SIG-M5 (cell line): ENCODE results near the gene GPATCH11.

Experiments used
- DNase-seq: peaks from one replicate; lab custom pipeline; 2025; lab: John Stamatoyannopoulos, UW

GPATCH11 gene

DNA sequence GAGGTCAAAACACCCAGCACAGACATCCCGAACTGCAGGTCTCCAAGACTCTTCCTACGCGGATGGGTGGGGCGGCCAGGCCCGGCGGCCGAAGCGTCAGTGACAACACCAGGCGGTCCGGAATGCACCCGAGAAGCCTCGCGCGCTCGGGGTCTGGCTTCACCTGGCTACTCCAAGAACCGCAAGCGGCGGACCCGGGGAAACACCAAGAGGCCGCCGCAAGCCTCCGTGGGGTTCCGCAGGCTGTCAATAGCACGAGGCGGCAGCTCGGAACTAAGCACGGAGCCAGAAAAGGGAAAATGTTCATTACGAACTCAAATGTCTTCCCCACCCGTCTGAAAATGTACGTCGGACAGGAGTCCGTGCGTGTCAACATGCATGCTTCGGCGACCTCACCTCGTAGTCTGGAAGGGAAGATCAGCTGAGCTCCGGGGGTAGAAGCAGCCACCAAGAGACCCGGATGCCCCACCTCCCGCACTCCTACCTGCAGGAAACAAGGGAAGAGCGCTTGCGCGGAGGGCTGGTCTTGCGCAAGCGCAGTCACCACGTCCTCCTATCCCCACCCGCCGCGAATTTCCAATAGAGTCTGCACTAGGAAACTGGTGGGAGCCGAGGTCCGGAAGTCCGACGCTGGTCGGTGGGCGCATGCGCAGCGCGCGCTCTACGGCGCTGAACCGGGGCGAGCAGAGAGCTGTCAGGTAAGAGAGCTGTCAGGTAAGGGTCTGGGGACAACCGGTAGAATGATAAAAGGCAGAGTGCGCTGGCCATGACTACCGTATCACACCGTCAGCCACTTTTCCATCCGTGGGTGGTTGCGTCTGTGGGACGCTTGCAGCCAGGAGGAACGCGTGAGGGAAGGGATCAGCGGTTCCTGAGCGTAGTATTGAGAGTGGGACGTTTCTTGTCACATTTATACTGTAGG lies at the start of gene GPATCH11, which contains the start of gene HEATR5B:
TSS of gene GPATCH11 (plus strand) at position 646 of the 922 bp plus-strand sequence. CDS start 3,864 bp downstream, outside the sequence.
TSS of gene HEATR5B (minus strand) at position 500 of the 922 bp plus-strand sequence. CDS start 958 bp downstream, outside the sequence.
- DNase-seq: peak; percentile 77

DNA sequence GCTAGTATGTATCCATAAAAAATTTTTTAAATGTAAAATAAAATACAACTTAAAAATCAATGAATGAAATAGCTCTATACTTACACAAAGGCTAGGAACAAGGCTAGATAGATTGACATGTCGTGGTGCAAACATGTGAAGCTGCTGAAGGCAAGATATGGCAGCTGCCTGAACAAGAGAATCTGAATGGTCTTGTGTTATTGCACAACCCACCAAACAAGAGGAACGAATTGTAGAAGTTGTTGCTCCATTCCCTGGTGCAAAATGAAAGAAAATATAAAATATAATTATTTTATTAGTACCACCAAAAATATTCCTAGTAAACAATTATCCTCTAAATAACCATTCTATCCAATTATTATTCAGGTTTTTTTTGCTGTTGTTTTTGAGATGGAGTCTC lies 46.5 kb upstream of the GPATCH11 start:
- no peak for DNase-seq

GRCh38 chr2:37039580-37039979 lies 44.7 kb upstream of the GPATCH11 start:
- DNase-seq: no peak

DNA sequence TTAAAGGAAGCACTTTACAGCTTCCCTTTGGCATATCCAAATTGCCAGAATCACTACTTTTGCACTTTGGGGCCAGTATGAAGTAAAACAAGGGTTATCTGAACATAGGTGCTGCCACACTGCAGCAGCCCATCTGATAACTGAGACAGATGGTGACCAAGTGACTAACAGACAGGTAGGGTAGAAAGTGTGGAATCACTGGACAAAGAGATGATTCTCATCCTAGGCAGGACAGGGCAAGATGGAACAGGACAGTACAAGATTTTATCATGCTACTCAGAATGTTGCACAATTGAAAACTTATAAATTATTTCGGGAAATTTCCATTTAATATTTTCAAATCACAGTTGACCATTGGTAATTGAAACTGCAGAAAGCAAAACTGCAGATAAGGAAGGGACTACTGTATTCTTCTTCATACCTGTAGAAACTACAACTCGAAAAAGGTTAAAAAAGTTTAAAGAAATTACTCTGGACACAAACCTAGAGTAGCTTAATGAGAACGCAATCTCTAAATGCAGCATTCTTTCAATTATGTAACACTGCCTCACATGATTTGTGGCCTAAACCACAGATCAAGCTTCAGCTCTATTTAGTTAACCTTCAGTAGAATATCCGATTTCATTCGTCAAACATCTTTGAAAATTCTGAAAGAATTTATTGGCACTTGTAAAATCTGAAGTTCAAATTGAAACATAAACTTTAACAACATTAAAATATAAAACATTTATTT lies 31.6 kb upstream of the GPATCH11 start:
- no peak for DNase-seq

DNA sequence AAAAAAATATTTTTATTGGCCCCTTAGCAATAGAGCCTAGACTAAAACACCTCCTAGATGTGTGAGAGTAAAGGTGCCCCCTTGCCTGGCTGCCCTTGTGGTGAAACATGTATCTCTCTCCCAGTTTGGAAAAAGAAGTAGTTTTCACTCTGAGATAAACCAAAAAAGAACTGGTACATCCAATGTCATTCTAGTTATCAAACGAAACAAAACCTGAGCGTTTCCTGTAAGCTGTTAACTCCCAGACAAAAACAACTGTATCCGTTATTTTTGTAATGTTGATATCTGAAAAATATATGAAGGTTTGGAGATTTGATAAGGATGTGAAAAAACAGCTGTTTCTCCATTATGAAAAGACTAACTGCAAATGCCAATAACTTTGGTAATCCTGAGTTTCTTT lies 24.5 kb upstream of the GPATCH11 start:
- no peak for DNase-seq

DNA sequence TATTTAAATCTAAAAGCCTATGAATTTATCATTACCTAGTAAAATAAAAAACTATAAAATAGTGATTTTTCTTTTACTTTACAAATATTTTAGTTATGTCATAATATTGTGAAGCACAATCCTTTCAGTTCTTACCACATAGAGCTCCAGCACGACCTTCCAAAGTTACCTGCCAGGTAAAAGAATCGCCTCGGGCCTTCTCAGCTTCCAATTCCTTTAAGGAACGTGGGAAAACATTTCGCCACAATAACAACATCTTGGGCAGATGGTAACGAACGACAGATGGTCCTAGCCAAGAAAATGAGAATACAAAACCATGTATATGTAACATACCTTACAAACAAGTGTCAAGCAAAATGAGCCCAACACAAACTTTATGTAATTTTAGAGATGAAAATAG lies 23.9 kb upstream of the GPATCH11 start:
- DNase-seq: no peak

GRCh38 chr2:37061013-37061711 lies 23.2 kb upstream of the GPATCH11 start:
- DNase-seq: no peak

GRCh38 chr2:37061776-37062175 lies 22.5 kb upstream of the GPATCH11 start:
- no peak for DNase-seq

DNA sequence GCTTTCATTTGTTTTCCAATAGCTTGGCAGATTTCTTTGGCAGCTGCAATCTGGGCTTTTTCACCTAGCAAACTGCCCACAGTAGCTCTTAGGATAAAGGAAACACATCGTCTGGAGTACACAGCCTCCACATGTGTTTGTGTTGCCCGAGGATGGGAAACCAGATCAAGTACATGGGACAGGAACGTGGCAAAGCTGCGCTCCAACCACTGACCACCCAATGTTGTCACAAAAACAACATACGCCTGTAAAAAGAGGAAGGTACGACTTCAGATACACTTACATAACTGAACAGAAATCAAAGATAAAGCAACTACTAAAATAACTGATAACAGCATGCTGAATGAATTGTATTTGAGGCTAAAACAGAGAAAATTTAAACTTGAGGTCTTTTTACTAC lies 15.6 kb upstream of the GPATCH11 start:
- DNase-seq: no peak

DNA sequence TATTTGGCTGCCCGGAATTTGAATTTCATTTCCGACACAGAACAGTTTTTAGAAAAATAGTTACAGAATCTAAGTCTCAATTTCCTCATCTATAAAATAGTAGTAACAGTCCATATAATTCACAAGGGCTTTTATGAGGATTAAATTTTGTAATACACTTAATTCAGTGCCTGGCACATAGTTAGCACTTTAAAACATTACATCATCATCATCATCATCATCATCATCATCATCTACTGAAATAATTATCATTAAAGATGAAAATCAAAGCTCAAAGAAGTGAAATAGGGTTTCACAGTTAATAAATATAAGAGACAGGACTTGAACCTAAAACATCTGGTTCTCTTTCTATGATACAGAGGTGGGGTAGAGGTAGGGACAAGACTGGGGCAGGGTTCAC lies 13.4 kb upstream of the GPATCH11 start:
- DNase-seq: no peak

GRCh38 chr2:37080266-37080665 lies 4.1 kb upstream of the GPATCH11 start:
- no peak for DNase-seq

- DNase-seq: no peak
Measured at GRCh38 chr2:37080689-37081088, 3.6 kb upstream of the GPATCH11 start.

GRCh38 chr2:37084797-37085196 lies 479 bp downstream of the GPATCH11 start:
- no peak for DNase-seq

- DNase-seq: no peak
Measured at GRCh38 chr2:37085731-37086147, 1.4 kb downstream of the GPATCH11 start.

GRCh38 chr2:37090019-37090477 lies 5.7 kb downstream of the GPATCH11 start:
- DNase-seq: no peak

DNA sequence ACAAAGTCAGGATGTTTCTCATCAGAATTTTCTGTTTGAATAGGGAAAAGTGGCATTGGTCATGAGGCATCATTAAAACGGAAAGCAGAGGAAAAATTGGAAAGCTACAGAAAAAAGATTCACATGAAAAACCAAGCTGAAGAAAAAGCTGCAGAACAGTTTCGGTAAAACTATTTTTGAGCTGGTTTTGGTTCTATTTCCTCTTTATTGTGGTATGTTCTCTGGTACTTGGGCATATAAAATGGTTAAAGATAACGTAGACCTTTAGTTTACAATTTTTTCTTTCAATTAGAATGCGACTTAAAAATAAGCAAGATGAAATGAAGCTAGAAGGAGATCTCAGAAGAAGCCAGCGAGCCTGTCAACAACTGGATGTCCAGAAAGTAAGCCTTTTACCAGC lies 7.6 kb downstream of the GPATCH11 start:
- DNase-seq: no peak

- no peak for DNase-seq
Measured at GRCh38 chr2:37096568-37096967, 12.2 kb downstream of the GPATCH11 start.

GRCh38 chr2:37098416-37099118 lies 14.2 kb downstream of the GPATCH11 start:
- DNase-seq: no peak

- no peak for DNase-seq
Measured at GRCh38 chr2:37100054-37100453, 15.7 kb downstream of the GPATCH11 start.

DNA sequence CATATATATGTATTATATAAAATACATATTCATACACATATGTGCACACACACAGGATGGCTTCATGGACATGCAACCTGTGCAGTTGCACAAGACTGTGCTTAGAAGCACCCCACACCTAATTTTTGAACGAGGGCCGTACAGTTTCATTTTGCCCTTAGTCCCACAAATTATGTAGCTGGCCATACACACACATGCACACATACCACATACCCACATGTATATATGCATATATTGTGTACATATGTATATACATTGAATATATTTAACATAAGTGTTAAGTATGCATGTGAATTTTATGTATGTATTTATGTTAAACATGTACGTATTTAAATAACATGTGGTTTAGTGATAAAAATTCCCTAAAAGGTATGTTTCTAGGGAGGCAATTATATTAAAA lies 18.3 kb downstream of the GPATCH11 start:
- DNase-seq: no peak

- DNase-seq: no peak
Measured at GRCh38 chr2:37104178-37104577, 19.9 kb downstream of the GPATCH11 start.

DNA sequence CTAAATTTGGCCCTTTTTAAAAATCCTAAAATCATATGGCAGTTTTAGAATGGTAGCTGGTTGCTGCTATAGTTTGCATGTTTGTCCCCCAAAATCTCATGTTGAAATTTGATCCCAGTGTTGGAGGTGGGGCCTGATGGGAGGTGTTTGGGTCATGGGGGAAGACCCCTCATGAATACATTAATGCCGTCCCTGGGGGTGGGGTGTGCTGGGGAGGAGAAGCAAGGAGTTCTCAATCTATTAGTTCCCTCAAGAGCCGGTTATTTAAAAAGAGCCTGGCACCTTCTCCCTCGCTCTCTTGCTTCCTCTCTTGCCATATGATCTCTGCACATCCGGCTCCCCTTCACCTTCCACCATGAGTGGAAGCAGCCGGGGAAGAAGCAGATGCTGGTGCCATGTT lies 20.8 kb downstream of the GPATCH11 start:
- DNase-seq: no peak
